GM10847 (cell line): Measurements from ENCODE around the gene FOXP4.
A peak's percentile ranks its signal among the peaks of the same experiment; 100 is the strongest.

Experiments
- POLR2A ChIP-seq: IDR thresholded peaks from 2 replicates; pipeline ENCODE4 v1.6.1; 2011; ENCODE audit not compliant: insufficient read length; ENCODE audit errors: extremely low read depth

The FOXP4 gene

GRCh38 chr6:41531016-41531415 lies 15.2 kb upstream of the FOXP4 start:
- no peak for TF ChIP-seq POLR2A

GRCh38 chr6:41531591-41532582 lies 14.3 kb upstream of the FOXP4 start:
- TF ChIP-seq POLR2A, result no peak

GRCh38 chr6:41535766-41536165 lies 10.4 kb upstream of the FOXP4 start:
- no peak for TF ChIP-seq POLR2A

GRCh38 chr6:41536795-41537758 lies 9.1 kb upstream of the FOXP4 start:
- TF ChIP-seq POLR2A, result no peak

- no peak for TF ChIP-seq POLR2A
These were observed 7.5 kb upstream of the FOXP4 start for GRCh38 chr6:41538556-41539182.

DNA sequence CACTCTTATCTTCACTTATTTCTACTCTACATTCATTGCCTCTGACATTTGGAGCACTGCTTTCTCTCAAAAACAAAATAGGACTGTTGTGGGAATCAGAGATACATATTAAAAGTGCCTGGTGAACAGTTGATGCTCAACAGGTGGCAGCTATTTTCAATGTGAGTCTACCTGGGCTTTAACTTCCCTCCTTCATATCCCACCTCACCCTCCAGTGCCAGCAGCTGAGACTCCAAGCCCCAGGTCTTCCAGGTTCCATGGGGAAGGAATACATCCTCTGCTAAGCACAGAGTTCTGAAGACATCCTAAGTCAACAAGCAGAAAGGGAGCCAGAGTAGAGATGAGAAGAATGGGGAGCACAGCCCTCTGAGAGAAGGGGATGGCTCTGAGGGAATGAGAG lies 7.0 kb upstream of the FOXP4 start:
- TF ChIP-seq POLR2A, result no peak

DNA sequence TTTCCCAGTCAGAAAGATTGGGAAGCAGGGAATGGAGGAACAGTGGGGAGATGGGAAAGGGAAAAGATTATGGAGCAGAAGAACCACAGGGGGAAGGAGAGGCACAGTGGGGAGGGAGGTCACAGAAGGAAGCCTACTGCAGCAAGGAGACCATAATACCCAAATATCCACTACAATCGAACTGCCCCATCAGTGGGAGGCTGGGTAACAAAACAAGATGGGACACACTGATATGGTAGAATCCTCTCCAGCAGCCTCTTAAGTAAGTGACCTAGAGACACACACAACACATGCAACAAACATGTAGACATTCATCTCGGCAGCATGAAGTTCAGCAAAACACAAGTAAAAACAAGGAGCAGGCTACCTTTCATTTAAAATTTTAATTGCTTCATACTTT lies 4.8 kb upstream of the FOXP4 start:
- TF ChIP-seq POLR2A, result no peak

- TF ChIP-seq POLR2A, result no peak
These were observed 3.1 kb upstream of the FOXP4 start for GRCh38 chr6:41543087-41543486.

DNA sequence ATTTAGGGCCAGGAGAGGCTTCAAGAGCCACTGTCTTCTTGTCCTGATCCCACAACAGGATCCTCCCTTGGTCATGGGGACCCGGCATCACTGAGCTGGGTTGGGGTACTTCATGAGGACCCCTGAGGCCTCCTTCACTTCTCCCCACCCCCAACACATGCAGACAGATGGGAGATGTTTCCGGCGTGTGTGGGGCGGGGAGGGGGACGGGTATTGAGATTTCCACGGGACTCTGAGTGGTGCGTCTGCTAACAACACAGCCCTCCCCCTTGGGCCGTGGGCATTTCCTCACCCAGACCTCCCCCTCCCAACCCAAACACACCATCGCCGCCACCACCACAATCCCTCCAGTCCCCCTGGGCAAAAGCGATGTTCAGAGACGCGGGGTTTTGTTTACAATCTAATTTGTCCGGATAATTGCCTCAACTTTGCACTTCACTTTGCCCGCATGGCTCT lies 906 bp upstream of the FOXP4 start:
- no peak for TF ChIP-seq POLR2A

- peak; percentile 15 for TF ChIP-seq POLR2A
These were observed 289 bp downstream of the FOXP4 start for GRCh38 chr6:41546475-41546865.

DNA sequence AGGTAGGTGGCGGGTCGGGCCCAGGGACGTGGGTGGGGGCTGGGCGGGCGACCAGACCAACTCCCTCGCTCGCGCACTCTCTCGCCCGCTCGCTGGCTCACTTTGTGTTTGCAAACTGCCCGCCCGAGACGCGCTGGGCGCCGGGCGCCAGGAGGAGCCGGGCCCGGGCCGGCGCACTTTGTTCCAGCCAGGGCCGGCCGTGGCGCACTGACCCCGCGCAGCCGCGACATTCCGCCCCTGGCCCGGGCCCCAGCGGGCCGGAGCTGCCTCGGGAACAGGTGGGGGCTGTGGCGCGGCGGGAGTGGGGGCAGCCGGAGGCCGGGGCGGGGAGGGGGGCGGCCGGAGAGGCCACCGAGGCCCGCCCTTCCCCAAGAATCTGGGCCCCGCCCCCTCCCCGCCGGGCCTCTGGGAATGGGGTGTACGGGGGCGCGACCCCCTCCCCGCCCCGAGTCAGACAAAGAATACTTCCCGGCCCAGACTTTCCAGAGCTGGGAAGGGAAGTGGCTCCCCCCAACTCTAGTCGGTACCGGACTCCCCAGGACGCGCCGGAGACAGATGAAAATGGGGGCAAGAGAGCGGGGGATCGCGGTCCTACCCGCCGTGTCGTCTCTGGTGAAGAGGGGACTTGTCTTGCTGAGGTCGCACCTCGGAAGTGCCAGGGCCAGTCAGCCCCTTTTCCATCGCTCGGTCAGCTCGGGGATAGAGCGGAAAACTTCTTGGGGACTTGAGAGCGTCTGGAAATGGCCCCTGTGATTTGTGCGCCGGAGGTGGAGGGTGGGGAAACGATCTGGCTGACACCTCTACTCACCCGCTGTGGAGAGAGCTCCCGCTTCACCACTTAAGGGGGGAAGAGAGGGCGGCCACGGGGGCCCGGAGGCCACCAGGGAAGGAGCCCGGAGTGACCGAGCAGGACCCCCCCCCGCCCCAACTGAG lies 951 bp downstream of the FOXP4 start:
- no peak for TF ChIP-seq POLR2A

DNA sequence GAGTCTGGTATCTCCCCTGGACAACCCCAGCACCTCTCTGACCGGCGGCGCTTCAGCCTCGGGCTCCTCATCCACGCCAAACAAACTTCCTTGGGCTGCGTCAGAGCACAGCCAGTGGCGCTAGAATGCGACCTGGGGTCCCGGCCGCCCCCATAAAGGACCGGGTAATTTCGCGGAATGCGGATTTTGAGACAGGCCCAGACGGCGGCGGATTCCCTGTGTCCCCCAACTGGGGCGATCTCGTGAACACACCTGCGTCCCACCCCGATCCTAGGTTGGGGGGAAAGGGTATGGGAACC lies 1.6 kb downstream of the FOXP4 start:
- TF ChIP-seq POLR2A, result no peak

DNA sequence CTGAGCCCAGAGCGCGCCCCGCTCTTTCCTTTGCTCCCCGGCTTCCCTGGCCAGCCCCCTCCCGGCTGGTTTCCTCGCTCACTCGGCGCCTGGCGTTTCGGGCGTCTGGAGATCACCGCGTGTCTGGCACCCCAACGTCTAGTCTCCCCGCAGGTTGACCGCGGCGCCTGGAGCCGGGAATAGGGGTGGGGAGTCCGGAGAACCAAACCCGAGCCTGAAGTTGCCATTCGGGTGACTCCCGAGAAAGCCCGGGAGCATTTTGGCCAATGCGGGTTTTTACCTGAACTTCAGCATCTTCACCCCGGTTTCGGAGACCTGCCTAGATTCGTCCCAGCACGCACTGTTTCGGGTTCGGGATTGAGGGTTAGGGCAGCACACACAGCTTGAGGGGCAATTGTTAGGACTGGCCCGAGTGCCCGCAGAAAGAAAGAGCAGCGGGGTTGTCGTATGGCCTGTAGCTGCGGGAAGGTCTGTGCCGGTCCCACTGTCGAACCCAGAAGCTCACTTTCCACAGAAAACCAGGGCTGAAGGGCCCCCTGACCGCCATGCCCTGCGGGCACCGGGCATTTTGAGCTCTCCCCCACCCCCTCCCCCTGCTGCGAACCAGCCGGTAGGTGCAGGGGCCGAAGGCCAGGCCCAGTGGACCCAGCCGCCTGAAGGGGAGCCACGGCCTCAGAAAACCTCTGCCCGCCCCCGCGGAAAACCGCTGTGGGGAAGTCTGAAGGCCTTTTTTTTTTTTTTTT lies 2.1 kb downstream of the FOXP4 start:
- TF ChIP-seq POLR2A, result no peak

DNA sequence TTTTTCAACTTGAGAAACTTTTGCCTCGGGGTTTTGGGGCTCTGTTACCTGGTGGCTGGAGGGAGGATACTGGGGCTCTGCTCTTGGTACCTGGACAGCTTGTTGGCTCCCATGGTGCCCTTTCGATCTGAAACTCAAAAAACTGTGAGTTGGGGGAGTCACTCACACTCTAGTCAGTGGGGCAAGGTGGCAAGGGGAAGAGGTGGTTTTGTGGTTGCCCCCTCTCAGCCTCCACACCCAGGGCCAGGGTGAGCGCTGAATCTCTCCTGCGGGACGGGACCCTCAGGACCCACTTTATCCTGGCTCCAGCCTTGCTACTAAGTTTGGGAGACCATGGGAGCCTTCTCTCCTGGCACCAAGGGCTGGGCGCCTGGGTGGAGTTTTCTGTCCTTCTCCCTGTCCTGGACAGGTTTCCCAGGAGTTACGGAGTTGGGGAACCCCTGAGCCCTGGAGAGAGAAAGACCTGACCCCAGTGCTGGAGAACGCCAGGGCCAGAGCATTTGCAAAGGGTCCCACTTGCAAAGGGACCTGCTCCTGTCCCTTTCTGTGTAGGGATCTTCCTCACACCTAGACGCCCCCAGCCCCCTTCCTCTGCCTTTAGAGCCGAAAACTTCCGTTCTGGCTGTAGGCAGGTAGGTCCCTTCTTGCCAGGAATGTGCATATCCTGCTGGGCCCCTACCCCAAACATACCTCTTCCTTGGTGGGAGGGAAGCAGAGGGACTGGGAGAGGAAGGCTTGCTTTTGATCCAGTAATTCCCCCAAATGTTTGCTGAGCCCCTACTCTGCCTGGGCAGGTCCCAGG lies 2.9 kb downstream of the FOXP4 start:
- TF ChIP-seq POLR2A, result no peak
